GM12892 (cell line): ENCODE measurements around the gene KCNIP3.
"Not testable (repeated sequence)": the region's sequence is repeated elsewhere in the genome, so short reads cannot be mapped to it uniquely, and the experiment has no call there.

Source experiments
- POLR2A ChIP-seq: IDR thresholded peaks from 2 replicates; pipeline ENCODE4 v1.6.1; 2011; ENCODE audit warnings: low read depth, low read length, control low read depth
- POLR2AphosphoS5 ChIP-seq: IDR thresholded peaks from 2 replicates; pipeline ENCODE4 v1.6.1; 2011; ENCODE audit warnings: low read depth, low read length, control low read depth
- TAF1 ChIP-seq: IDR thresholded peaks from 2 replicates; pipeline ENCODE4 v1.6.1; 2011; ENCODE audit warnings: low read depth, mild to moderate bottlenecking, control low read depth, low read length, borderline replicate concordance

GRCh38 chr2:95435162-95435871 is 138.2 kb downstream of the KCNIP3 start:
- not testable (repeated sequence) for TF ChIP-seq POLR2A, TAF1, POLR2AphosphoS5
